Measurements from ENCODE around the gene ELMOD3. TPM values are rescaled to one million over a fixed set of nuclear protein-coding genes. Genes with fewer than 3 reads are reported as not detected.

ELMOD3 gene
- polyA plus RNA-seq, 1 donor from 2014 or later: 39.7 TPM

DNA sequence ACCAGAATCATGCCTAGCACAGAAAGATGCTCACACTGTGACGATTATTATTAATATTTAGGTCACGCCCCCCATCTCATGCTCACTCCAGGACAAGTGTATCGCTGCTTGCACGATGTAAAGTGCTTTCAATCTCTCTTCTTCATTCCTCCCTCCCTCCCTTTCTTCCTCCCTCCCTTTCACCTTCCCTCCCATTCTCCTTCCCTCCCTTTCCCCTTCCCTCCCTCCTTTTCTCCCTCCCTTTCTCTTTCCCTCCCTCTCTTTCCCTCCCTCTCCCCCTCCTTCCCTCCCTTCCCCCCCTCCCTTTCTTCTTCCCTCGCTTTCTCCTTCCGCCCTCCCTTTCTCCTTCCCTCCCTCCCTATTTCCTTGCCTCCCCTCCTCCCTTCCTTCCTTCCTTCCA is 46.4 kb upstream of the ELMOD3 start:
- H3K4me2 ChIP-seq (ENCODE audit: low read length): no peak overlapping the region
- no peaks in the 10 kb centered on the region for H3F3A ChIP-seq (ENCODE audit: insufficient read depth, low read length, poor library complexity, severe bottlenecking)
- H3K4me3 ChIP-seq (ENCODE audit: low read length): no peak overlapping the region
- H3K27me3 ChIP-seq (ENCODE audit: insufficient read depth, low read depth, low read length): no peaks in the 10 kb centered on the region
- H3K36me3 ChIP-seq (ENCODE audit: insufficient read depth, low read length): no peaks in the 10 kb centered on the region
- H3K9me2 ChIP-seq (ENCODE audit: insufficient read depth, low read length): no peaks in the 10 kb centered on the region
- H3K9me3 ChIP-seq (ENCODE audit: low read length): no peaks in the 10 kb centered on the region
- no peak overlapping the region for H3K27ac ChIP-seq (ENCODE audit: low read length)
- TF ChIP-seq, protein P1, sequence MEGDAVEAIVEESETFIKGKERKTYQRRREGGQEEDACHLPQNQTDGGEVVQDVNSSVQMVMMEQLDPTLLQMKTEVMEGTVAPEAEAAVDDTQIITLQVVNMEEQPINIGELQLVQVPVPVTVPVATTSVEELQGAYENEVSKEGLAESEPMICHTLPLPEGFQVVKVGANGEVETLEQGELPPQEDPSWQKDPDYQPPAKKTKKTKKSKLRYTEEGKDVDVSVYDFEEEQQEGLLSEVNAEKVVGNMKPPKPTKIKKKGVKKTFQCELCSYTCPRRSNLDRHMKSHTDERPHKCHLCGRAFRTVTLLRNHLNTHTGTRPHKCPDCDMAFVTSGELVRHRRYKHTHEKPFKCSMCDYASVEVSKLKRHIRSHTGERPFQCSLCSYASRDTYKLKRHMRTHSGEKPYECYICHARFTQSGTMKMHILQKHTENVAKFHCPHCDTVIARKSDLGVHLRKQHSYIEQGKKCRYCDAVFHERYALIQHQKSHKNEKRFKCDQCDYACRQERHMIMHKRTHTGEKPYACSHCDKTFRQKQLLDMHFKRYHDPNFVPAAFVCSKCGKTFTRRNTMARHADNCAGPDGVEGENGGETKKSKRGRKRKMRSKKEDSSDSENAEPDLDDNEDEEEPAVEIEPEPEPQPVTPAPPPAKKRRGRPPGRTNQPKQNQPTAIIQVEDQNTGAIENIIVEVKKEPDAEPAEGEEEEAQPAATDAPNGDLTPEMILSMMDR (IDR thresholded peaks at IDR 0.05; ENCODE audit: poor library complexity, severe bottlenecking): no peak
- TF ChIP-seq POLR2AphosphoS5 (IDR thresholded peaks at IDR 0.05) (no peak), TAF1 (IDR thresholded peaks at IDR 0.05; ENCODE audit: low read depth) (no peak), SMC3 (conservative IDR thresholded peaks at IDR 0.05; ENCODE audit: poor library complexity) (no peak), EZH2 (IDR thresholded peaks at IDR 0.05; ENCODE audit: borderline replicate concordance, insufficient read depth, low read length, poor library complexity, severe bottlenecking) (no peak), EP300 (conservative IDR thresholded peaks at IDR 0.05; ENCODE audit: poor library complexity, severe bottlenecking) (no peak), REST (IDR thresholded peaks at IDR 0.05; ENCODE audit: borderline replicate concordance) (no peak), RAD21 (conservative IDR thresholded peaks at IDR 0.05) (no peak), MXI1 (conservative IDR thresholded peaks at IDR 0.05; ENCODE audit: poor library complexity, severe bottlenecking) (no peak)
- H4K20me1 ChIP-seq (ENCODE audit: insufficient read depth): no peaks in the 10 kb centered on the region
- H2AFZ ChIP-seq (ENCODE audit: low read depth, low read length): no peak overlapping the region
- no peaks in the 10 kb centered on the region for H3K79me2 ChIP-seq (replicated peaks; ENCODE audit: insufficient read depth, low read length)
- H3K9ac ChIP-seq (ENCODE audit: low read length): no peak overlapping the region

- no peak overlapping the region for H3K27ac ChIP-seq (ENCODE audit: low read length)
- H3K9ac ChIP-seq (ENCODE audit: low read length): no peak overlapping the region
- TF ChIP-seq MXI1 (conservative IDR thresholded peaks at IDR 0.05; ENCODE audit: poor library complexity, severe bottlenecking): no peak
- TF ChIP-seq, protein P1 (IDR thresholded peaks at IDR 0.05; ENCODE audit: poor library complexity, severe bottlenecking): no peak
- no peak for TF ChIP-seq RAD21 (conservative IDR thresholded peaks at IDR 0.05)
- TF ChIP-seq EZH2 (IDR thresholded peaks at IDR 0.05; ENCODE audit: borderline replicate concordance, insufficient read depth, low read length, poor library complexity, severe bottlenecking): no peak
- TF ChIP-seq REST (IDR thresholded peaks at IDR 0.05; ENCODE audit: borderline replicate concordance): no peak
- no peak for TF ChIP-seq SMC3 (conservative IDR thresholded peaks at IDR 0.05; ENCODE audit: poor library complexity)
- TF ChIP-seq POLR2AphosphoS5 (IDR thresholded peaks at IDR 0.05): no peak
- TF ChIP-seq TAF1 (IDR thresholded peaks at IDR 0.05; ENCODE audit: low read depth): no peak
- TF ChIP-seq EP300 (conservative IDR thresholded peaks at IDR 0.05; ENCODE audit: poor library complexity, severe bottlenecking): no peak
- H3K4me2 ChIP-seq (ENCODE audit: low read length): no peak overlapping the region
- no peaks in the 10 kb centered on the region for H3K9me3 ChIP-seq (ENCODE audit: low read length)
- H3K9me2 ChIP-seq (ENCODE audit: insufficient read depth, low read length): no peaks in the 10 kb centered on the region
- H3K4me3 ChIP-seq (ENCODE audit: low read length): no peak overlapping the region
- no peaks in the 10 kb centered on the region for H3K36me3 ChIP-seq (ENCODE audit: insufficient read depth, low read length)
- H3K27me3 ChIP-seq (ENCODE audit: insufficient read depth, low read depth, low read length): no peaks in the 10 kb centered on the region
- H3F3A ChIP-seq (ENCODE audit: insufficient read depth, low read length, poor library complexity, severe bottlenecking): no peaks in the 10 kb centered on the region
- no peaks in the 10 kb centered on the region for H3K79me2 ChIP-seq (replicated peaks; ENCODE audit: insufficient read depth, low read length)
- H2AFZ ChIP-seq (ENCODE audit: low read depth, low read length): no peak overlapping the region
- H4K20me1 ChIP-seq (ENCODE audit: insufficient read depth): no peaks in the 10 kb centered on the region
Observed at GRCh38 chr2:85308896-85309555, 45.5 kb upstream of the ELMOD3 start.

All from neural cell (in vitro differentiated cells).